Measurements from ENCODE around the gene OTOP3. TPM values are rescaled to one million over a fixed set of nuclear protein-coding genes. Genes with fewer than 3 reads are reported as not detected.

Gene OTOP3
- polyA plus RNA-seq, 6 donors from 2014 or later = not detected

- Mint-ChIP-seq H3K4me3 (no peak overlapping the region), H3K4me1 (no peaks in the 10 kb centered on the region), H3K27ac (peak overlapping the region in 1 of 6 donors; percentile 32), H3K9me3 (no peaks in the 10 kb centered on the region), H3K36me3 (no peaks in the 10 kb centered on the region), H3K27me3 (peaks cover 9 to 19% (median 12%) of the 10 kb centered on the region in 3 donors)
- ATAC-seq (ENCODE audit: low read depth in 2 of 2) = no peak
- DNase-seq = no peak
Observed at GRCh38 chr17:74995847-74996246, 60.1 kb downstream of the OTOP3 start.

- no peaks in the 10 kb centered on the region for H3K4me1 Mint-ChIP-seq
- no peak for ATAC-seq (ENCODE audit: low read depth in 2 of 2)
- DNase-seq = no peak
- H3K4me3 Mint-ChIP-seq = peak overlapping the region in 1 of 8 donors; percentile 34
- no peaks in the 10 kb centered on the region for H3K9me3 Mint-ChIP-seq
- no peaks in the 10 kb centered on the region for H3K36me3 Mint-ChIP-seq
- peaks cover 8 to 18% (median 9%) of the 10 kb centered on the region in 3 donors for H3K27me3 Mint-ChIP-seq
- no peak overlapping the region for H3K27ac Mint-ChIP-seq
Observed at GRCh38 chr17:74998783-74999182, 63.1 kb downstream of the OTOP3 start.

GRCh38 chr17:74999523-74999922, 63.8 kb downstream of the OTOP3 start:
- no peaks in the 10 kb centered on the region for H3K9me3 Mint-ChIP-seq
- H3K4me3 Mint-ChIP-seq = peak overlapping the region in 2 of 8 donors; percentile 38 to 42
- no peak overlapping the region for H3K27ac Mint-ChIP-seq
- peaks cover 8 to 24% (median 9%) of the 10 kb centered on the region in 3 donors for H3K27me3 Mint-ChIP-seq
- no peaks in the 10 kb centered on the region for H3K4me1 Mint-ChIP-seq
- DNase-seq (no peak), ATAC-seq (ENCODE audit: low read depth in 2 of 2) (no peak)
- no peaks in the 10 kb centered on the region for H3K36me3 Mint-ChIP-seq

Other genes starting within 250 kb of the OTOP3 start
- 1 to 10 TPM in 2 of 6 donors, under 1 TPM in 4; 0.22 to 3.2 (median 0.43) TPM for gene CD300LF, start 223.0 kb upstream of the OTOP3 start, polyA plus RNA-seq (ENCODE audit: low read depth in 6 of 6)
- 10 to 100 TPM; 49.2 to 85.5 (median 56.4) TPM for gene RAB37, start 198.6 kb upstream of the OTOP3 start, polyA plus RNA-seq (ENCODE audit: low read depth in 6 of 6)
- gene NHERF1, start 187.3 kb upstream of the OTOP3 start, polyA plus RNA-seq (ENCODE audit: low read depth in 6 of 6) = 100 to 1,000 TPM in 3 of 6 donors, 10 to 100 TPM in 3; 66.4 to 122 (median 95.9) TPM
- 10 to 100 TPM in 5 of 6 donors, 1 to 10 TPM in 1; 9.6 to 29.0 (median 15.6) TPM for gene NAT9, start 159.6 kb upstream of the OTOP3 start, polyA plus RNA-seq (ENCODE audit: low read depth in 6 of 6)
- gene GRIN2C, start 76.0 kb upstream of the OTOP3 start, polyA plus RNA-seq (ENCODE audit: low read depth in 6 of 6) = under 1 TPM in 2 of 6 donors, not detected in 4; 0.04 to 0.05 TPM
- gene FDXR, start 62.9 kb upstream of the OTOP3 start, polyA plus RNA-seq (ENCODE audit: low read depth in 6 of 6) = 1 to 10 TPM in 5 of 6 donors, not detected in 1; 1.2 to 6.1 (median 3.9) TPM
- gene FADS6, start 42.3 kb upstream of the OTOP3 start, polyA plus RNA-seq (ENCODE audit: low read depth in 6 of 6) = not detected
- gene USH1G, start 12.6 kb upstream of the OTOP3 start, polyA plus RNA-seq (ENCODE audit: low read depth in 6 of 6) = not detected
- not detected for gene OTOP2, start 11.6 kb upstream of the OTOP3 start, polyA plus RNA-seq (ENCODE audit: low read depth in 6 of 6)
- under 1 TPM in 2 of 6 donors, not detected in 4; 0.08 to 0.23 TPM for gene HID1, start 36.9 kb downstream of the OTOP3 start, polyA plus RNA-seq (ENCODE audit: low read depth in 6 of 6)
- not detected for gene CDR2L, start 51.7 kb downstream of the OTOP3 start, polyA plus RNA-seq (ENCODE audit: low read depth in 6 of 6)
- 10 to 100 TPM; 32.4 to 47.3 (median 39.6) TPM for gene MRPL58, start 76.8 kb downstream of the OTOP3 start, polyA plus RNA-seq (ENCODE audit: low read depth in 6 of 6)
- gene ATP5PD, start 111.1 kb downstream of the OTOP3 start, polyA plus RNA-seq (ENCODE audit: low read depth in 6 of 6) = 100 to 1,000 TPM; 191 to 306 (median 269) TPM
- gene KCTD2, start 111.3 kb downstream of the OTOP3 start, polyA plus RNA-seq (ENCODE audit: low read depth in 6 of 6) = 1 to 10 TPM; 2.9 to 9.8 (median 4.8) TPM
- gene SLC16A5, start 152.1 kb downstream of the OTOP3 start, polyA plus RNA-seq (ENCODE audit: low read depth in 6 of 6) = 1 to 10 TPM; 1.1 to 4.0 (median 2.1) TPM
- gene ARMC7, start 174.1 kb downstream of the OTOP3 start, polyA plus RNA-seq (ENCODE audit: low read depth in 6 of 6) = 1 to 10 TPM; 2.0 to 6.0 (median 4.5) TPM
- gene NT5C, start 195.8 kb downstream of the OTOP3 start, polyA plus RNA-seq (ENCODE audit: low read depth in 6 of 6) = 100 to 1,000 TPM in 3 of 6 donors, 10 to 100 TPM in 3; 85.0 to 136 (median 111) TPM
- gene JPT1, start 218.6 kb downstream of the OTOP3 start, polyA plus RNA-seq (ENCODE audit: low read depth in 6 of 6) = 10 to 100 TPM; 56.8 to 80.5 (median 72.7) TPM
- gene SUMO2, start 247.1 kb downstream of the OTOP3 start, polyA plus RNA-seq (ENCODE audit: low read depth in 6 of 6) = 100 to 1,000 TPM; 260 to 424 (median 363) TPM

All from naive B cell (primary cell).